K562 (cell line): Measurements from ENCODE around the gene SF3A2. TPM values are rescaled to one million over a fixed set of nuclear protein-coding genes. Genes with fewer than 3 reads are reported as not detected.

Experiments used
- ARID1B ChIP-seq: fragments of 450-650 bp; IDR thresholded peaks from 2 replicates; pipeline ENCODE4 v1.6.1; 2016; ENCODE audit warnings: antibody characterized with exemption, mild to moderate bottlenecking, inconsistent platforms
- CTBP1 ChIP-seq: fragments of 450-650 bp; IDR thresholded peaks from 2 replicates; pipeline ENCODE4 v1.6.1; 2016; ENCODE audit warnings: borderline replicate concordance
- CXXC5 ChIP-seq: fragments of 250-450 bp; sonication (Bioruptor Pico); IDR thresholded peaks from 2 replicates; pipeline ENCODE4 v1.8.0; 2022; ENCODE audit warnings: inconsistent platforms, mild to moderate bottlenecking, moderate library complexity
- E2F3 ChIP-seq: fragments of 250-450 bp; sonication (Bioruptor Pico); IDR thresholded peaks from 2 replicates; pipeline ENCODE4 v1.4.0; 2020; ENCODE audit warnings: mild to moderate bottlenecking
- ETV5 ChIP-seq: sonication (generic); formaldehyde crosslinking; IDR thresholded peaks from 2 replicates; pipeline ENCODE4 v1.4.0; 2020; ENCODE audit warnings: low read depth, mild to moderate bottlenecking, missing genetic modification reagents
- FOXK2 ChIP-seq, 2 experiments: fragments of 450-650 bp; IDR thresholded peaks in 1 of 2; conservative IDR thresholded peaks in 1 of 2; 2 replicates each; pipeline ENCODE4 v1.6.1; 2016; ENCODE audit warnings: low read depth in 2 of 2, mild to moderate bottlenecking in 1 of 2
- KLF6 ChIP-seq: fragments of 250-450 bp; sonication (Bioruptor Pico); IDR thresholded peaks from 2 replicates; pipeline ENCODE4 v1.4.0; 2020; ENCODE audit warnings: mild to moderate bottlenecking, moderate library complexity, borderline replicate concordance
- NR1H2 ChIP-seq: sonication (generic); formaldehyde crosslinking; IDR thresholded peaks from 2 replicates; pipeline ENCODE4 v1.4.0; 2020; ENCODE audit warnings: mild to moderate bottlenecking, missing genetic modification reagents
- NR3C1 ChIP-seq: sonication (generic); formaldehyde crosslinking; IDR thresholded peaks from 2 replicates; pipeline ENCODE4 v1.8.1; 2022; ENCODE audit warnings: missing genetic modification reagents
- RUNX1 ChIP-seq: sonication (generic); IDR thresholded peaks from 2 replicates; pipeline ENCODE4 v1.6.1; 2016; ENCODE audit warnings: antibody characterized with exemption, low read depth
- SFPQ ChIP-seq: fragments of 200-400 bp; formaldehyde crosslinking; IDR thresholded peaks from 2 replicates; pipeline ENCODE4 v1.6.1; 2017; ENCODE audit warnings: mild to moderate bottlenecking, low read depth, low read length, moderate library complexity
- SIN3B ChIP-seq: fragments of 450-650 bp; IDR thresholded peaks from 2 replicates; pipeline ENCODE4 v1.6.1; 2017; ENCODE audit warnings: low read depth, mild to moderate bottlenecking, moderate library complexity
- WHSC1 ChIP-seq: IDR thresholded peaks from one replicate; pipeline ENCODE4 v1.6.1; 2012; ENCODE audit warnings: low read length, control low read depth, inconsistent platforms
- ZBTB2 ChIP-seq: fragments of 450-650 bp; IDR thresholded peaks from 2 replicates; pipeline ENCODE4 v1.6.1; 2016; ENCODE audit warnings: antibody characterized with exemption
- ZBTB43 ChIP-seq: sonication (generic); formaldehyde crosslinking; IDR thresholded peaks from 2 replicates; pipeline ENCODE4 v1.8.0; 2023; ENCODE audit warnings: mild to moderate bottlenecking, missing genetic modification reagents
- ZKSCAN1 ChIP-seq: fragments of 150-350 bp; IDR thresholded peaks from 2 replicates; pipeline ENCODE4 v1.6.1; 2016; ENCODE audit warnings: low read depth, low read length
- ZNF165 ChIP-seq: fragments of 250-450 bp; sonication (Bioruptor Pico); IDR thresholded peaks from 2 replicates; pipeline ENCODE4 v1.4.0; 2020; ENCODE audit warnings: borderline replicate concordance
- ZNF174 ChIP-seq: fragments of 250-450 bp; sonication (Bioruptor Pico); IDR thresholded peaks from 2 replicates; pipeline ENCODE4 v1.4.0; 2020; ENCODE audit warnings: mild to moderate bottlenecking
- ZNF41 ChIP-seq: fragments of 250-450 bp; sonication (Bioruptor Pico); conservative IDR thresholded peaks from 2 replicates; pipeline ENCODE4 v1.4.0; 2020; ENCODE audit warnings: mild to moderate bottlenecking
- ZNF431 ChIP-seq: sonication (generic); formaldehyde crosslinking; IDR thresholded peaks from 2 replicates; pipeline ENCODE4 v1.8.0; 2022; ENCODE audit warnings: mild to moderate bottlenecking, missing genetic modification reagents
- polyA plus RNA-seq, 8 experiments: library from polyadenylated mRNA; depleted of rRNA in 4 of 8; stranded (reverse) in 5 of 8; unstranded in 3 of 8; fragments of >200 nt; fragmentation: Nextera tagmentation in 2 of 8; fragmentation: Illumina TruSeq in 1 of 8; extraction: Ambion mirVana in 2 of 8; extraction: Trizol in 1 of 8; gene quantifications; 2 replicates each; pipeline versions ENCODE4 v1.2.1 to v1.2.3, GENCODE V29; 2011 to 2014; ENCODE audit warnings: inconsistent platforms in 1 of 8, missing spikeins in 1 of 8
- total RNA-seq, 7 experiments: library from RNA; depleted of rRNA in 6 of 7; stranded (reverse); fragments of >200 nt in 6 of 7; fragmentation: Illumina TruSeq in 2 of 7; extraction: Trizol in 2 of 7; gene quantifications; 2 replicates each; pipeline versions ENCODE4 v1.2.1 to v1.2.3, GENCODE V29; 2011 to 2021; ENCODE audit warnings: low replicate concordance in 1 of 7
- TF ChIP-seq, protein P1 (sequence below): fragments of 450-650 bp; formaldehyde crosslinking; conservative IDR thresholded peaks from 2 replicates; pipeline ENCODE4 v1.4.0; 2022; ENCODE audit warnings: mild to moderate bottlenecking, missing genetic modification characterization

SF3A2 gene
- total and polyA plus RNA-seq, 9 of the 15 experiments (the other 6 are each of a cell fraction or from before 2014, with no cell fraction given): 0.17 to 194 (median 22.8) TPM

DNA sequence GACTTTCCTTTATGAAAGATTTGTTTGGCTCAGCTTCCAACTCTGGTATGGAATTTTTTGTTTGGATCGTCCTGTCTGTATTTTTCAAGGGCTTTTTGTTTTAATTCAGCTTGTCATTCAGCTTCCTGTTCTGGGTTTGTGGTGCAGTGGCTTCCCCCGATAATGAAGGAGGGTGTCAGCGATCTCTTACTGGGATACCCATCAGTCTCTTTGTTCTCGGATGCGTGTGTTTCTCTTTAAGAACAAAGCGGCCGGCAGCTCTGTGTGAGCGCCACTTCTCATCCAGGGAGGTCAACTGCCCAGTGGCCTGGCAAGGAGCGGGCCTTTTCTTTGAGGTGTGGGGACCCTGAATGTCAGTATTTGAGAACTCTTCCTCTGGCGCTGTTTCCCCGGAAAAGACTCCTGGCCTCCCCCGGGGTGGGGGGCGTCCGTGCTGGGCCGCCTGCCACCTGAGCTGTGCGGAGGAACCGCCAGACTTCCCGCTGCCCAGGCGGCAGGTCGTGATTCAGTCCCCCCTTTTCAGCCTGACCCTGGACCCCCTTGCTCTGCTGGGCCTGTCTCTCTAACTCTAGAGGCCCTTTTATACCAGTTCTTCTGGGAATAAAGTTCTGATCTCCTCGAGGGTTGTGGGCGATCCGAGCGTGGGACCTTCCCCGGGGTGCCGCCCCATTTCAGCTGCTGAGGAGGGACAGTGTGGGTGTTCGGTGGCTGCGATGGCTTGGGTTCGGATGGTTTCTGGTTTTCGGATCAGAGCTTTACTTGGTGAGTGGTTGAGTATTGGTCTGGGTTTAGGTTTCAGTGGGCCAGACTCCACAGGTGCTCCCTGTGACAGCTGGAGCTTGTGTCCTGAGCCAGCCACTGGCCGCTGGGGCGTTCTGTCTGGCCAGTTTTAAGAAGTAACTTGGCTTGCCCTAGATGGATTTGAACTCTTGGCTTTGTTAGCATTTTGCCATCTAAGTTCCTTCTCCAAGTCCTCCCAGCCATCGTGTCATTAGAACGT is 3.4 kb downstream of the SF3A2 start (continued):
- TF ChIP-seq KLF6 (CRISPR knock-in tag) (no peak), ZNF174 (no peak), SIN3B (no peak), ZKSCAN1 (no peak), CXXC5 (CRISPR knock-in tag) (peak; percentile 34; the same call in 1 of the 2 replicates), ZBTB43 (CRISPR knock-in tag) (no peak), RUNX1 (no peak), ZNF41 (CRISPR knock-in tag) (no peak), ARID1B (peak; percentile 50), FOXK2 (conservative IDR thresholded peaks at IDR 0.05 in 1 of 2, IDR thresholded peaks at IDR 0.05 in 1 of 2; ENCODE audit: low read depth in 2 of 2) (no peak), E2F3 (0 out of 2 replicates have a peak, but pooled peaks have one; percentile 20), ETV5 (CRISPR knock-in tag) (0 out of 2 replicates have a peak, but pooled peaks have one; percentile 42), ZNF431 (CRISPR knock-in tag) (no peak), ZBTB2 (no peak), SFPQ (no peak), CTBP1 (no peak), NR1H2 (CRISPR knock-in tag) (no peak), NR3C1 (CRISPR knock-in tag) (no peak), ZNF165 (CRISPR knock-in tag) (0 out of 2 replicates have a peak, but pooled peaks have one; percentile 55), WHSC1 (no peak)
- TF ChIP-seq, protein P1, sequence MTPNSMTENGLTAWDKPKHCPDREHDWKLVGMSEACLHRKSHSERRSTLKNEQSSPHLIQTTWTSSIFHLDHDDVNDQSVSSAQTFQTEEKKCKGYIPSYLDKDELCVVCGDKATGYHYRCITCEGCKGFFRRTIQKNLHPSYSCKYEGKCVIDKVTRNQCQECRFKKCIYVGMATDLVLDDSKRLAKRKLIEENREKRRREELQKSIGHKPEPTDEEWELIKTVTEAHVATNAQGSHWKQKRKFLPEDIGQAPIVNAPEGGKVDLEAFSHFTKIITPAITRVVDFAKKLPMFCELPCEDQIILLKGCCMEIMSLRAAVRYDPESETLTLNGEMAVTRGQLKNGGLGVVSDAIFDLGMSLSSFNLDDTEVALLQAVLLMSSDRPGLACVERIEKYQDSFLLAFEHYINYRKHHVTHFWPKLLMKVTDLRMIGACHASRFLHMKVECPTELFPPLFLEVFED: no peak
